Astrocyte (in vitro differentiated cells and primary cell): Measurements from ENCODE around the gene HCN1.

Source experiments
- EZH2 ChIP-seq: IDR thresholded peaks from 2 replicates; pipeline ENCODE4 v1.6.1; 2012; ENCODE audit warnings: mild to moderate bottlenecking, low read length, inconsistent platforms; ENCODE audit not compliant: insufficient read depth
- TF ChIP-seq, protein P1 (sequence below): IDR thresholded peaks from 2 replicates; pipeline ENCODE4 v1.5.1; 2011; ENCODE audit warnings: low read depth, mild to moderate bottlenecking, inconsistent platforms, low read length, moderate library complexity; ENCODE audit not compliant: insufficient read depth

DNA sequence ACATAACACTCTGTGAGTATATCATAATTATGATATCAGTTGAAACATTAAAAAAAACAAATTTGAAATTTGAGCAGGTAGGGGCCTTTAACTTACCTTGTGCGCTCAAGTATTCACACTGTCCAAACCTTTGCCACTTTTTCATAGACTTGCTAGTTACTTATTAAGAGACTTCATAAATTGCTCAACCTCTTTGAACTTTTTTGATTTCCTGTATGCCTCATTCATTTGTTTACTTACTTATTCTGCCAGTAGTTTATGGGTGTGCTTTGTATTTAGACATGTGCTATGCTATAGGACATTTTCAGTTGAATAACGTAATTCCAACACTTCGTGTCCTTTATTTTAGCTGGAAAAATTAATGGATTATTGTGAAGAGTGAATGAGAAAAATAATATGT is 204.8 kb downstream of the HCN1 start:
- TF ChIP-seq, protein P1, sequence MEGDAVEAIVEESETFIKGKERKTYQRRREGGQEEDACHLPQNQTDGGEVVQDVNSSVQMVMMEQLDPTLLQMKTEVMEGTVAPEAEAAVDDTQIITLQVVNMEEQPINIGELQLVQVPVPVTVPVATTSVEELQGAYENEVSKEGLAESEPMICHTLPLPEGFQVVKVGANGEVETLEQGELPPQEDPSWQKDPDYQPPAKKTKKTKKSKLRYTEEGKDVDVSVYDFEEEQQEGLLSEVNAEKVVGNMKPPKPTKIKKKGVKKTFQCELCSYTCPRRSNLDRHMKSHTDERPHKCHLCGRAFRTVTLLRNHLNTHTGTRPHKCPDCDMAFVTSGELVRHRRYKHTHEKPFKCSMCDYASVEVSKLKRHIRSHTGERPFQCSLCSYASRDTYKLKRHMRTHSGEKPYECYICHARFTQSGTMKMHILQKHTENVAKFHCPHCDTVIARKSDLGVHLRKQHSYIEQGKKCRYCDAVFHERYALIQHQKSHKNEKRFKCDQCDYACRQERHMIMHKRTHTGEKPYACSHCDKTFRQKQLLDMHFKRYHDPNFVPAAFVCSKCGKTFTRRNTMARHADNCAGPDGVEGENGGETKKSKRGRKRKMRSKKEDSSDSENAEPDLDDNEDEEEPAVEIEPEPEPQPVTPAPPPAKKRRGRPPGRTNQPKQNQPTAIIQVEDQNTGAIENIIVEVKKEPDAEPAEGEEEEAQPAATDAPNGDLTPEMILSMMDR: no peak
- no peak for TF ChIP-seq EZH2
